Karpas-422 (cell line): ENCODE measurements around the gene SLC35F1. TPM values are rescaled to one million over a fixed set of nuclear protein-coding genes. Genes with fewer than 3 reads are reported as not detected.
"Not testable (repeated sequence)": the region's sequence is repeated elsewhere in the genome, so short reads cannot be mapped to it uniquely, and the experiment has no call there.

Experiments used
- DNase-seq: peaks from one replicate; pipeline ENCODE4 v3.0.0-alpha.2; 2015
- H2AFZ ChIP-seq: fragments of 200-600 bp; sonication (generic); 2 replicates; pipeline ENCODE4 v1.6.1; 2014; ENCODE audit warnings: antibody characterized with exemption, low read length, mixed read lengths
- H3K27ac ChIP-seq: fragments of 200-600 bp; sonication (generic); 2 replicates; pipeline ENCODE4 v1.5.1; 2014; ENCODE audit warnings: mild to moderate bottlenecking, low read length, moderate library complexity
- H3K27me3 ChIP-seq: fragments of 200-600 bp; sonication (generic); 2 replicates; pipeline ENCODE4 v1.6.1; 2014; ENCODE audit warnings: low read length, mixed read lengths
- H3K36me3 ChIP-seq: fragments of 200-600 bp; sonication (generic); 2 replicates; pipeline ENCODE4 v1.6.1; 2014; ENCODE audit warnings: low read length, mixed read lengths; ENCODE audit not compliant: insufficient read depth
- H3K4me1 ChIP-seq: fragments of 200-600 bp; sonication (generic); 2 replicates; pipeline ENCODE4 v1.6.1; 2014; ENCODE audit warnings: mild to moderate bottlenecking, low read length, mixed read lengths
- H3K4me2 ChIP-seq: fragments of 200-600 bp; sonication (generic); 2 replicates; pipeline ENCODE4 v1.6.1; 2014; ENCODE audit warnings: low read length, low read depth, mild to moderate bottlenecking; ENCODE audit not compliant: poor library complexity, severe bottlenecking
- H3K4me3 ChIP-seq: fragments of 200-600 bp; sonication (generic); 2 replicates; pipeline ENCODE4 v1.5.1; 2014; ENCODE audit warnings: mild to moderate bottlenecking, antibody characterized with exemption, low read length, mixed read lengths
- H3K79me2 ChIP-seq: fragments of 200-600 bp; sonication (generic); 2 replicates; pipeline ENCODE4 v1.6.1; 2014; ENCODE audit warnings: mild to moderate bottlenecking, low read length, mixed read lengths
- H3K9ac ChIP-seq: fragments of 200-600 bp; sonication (generic); 2 replicates; pipeline ENCODE4 v1.6.0; 2014; ENCODE audit warnings: low read length
- H3K9me2 ChIP-seq: fragments of 200-600 bp; sonication (generic), shearing (Covaris generic); replicated peaks from 2 replicates; pipeline ENCODE4 v1.6.0; 2014; ENCODE audit warnings: mild to moderate bottlenecking, low read length, moderate library complexity; ENCODE audit not compliant: insufficient read depth
- H3K9me3 ChIP-seq: fragments of 300-700, 200-600 bp; sonication (generic); 2 replicates; pipeline ENCODE4 v1.6.1; 2014; ENCODE audit warnings: low read length, mixed read lengths
- H4K20me1 ChIP-seq: fragments of 200-600 bp; sonication (generic); 2 replicates; pipeline ENCODE4 v1.6.1; 2014; ENCODE audit warnings: mild to moderate bottlenecking, antibody characterized with exemption, low read length, low read depth; ENCODE audit not compliant: insufficient read depth
- total RNA-seq: library from RNA; depleted of rRNA; stranded (reverse); fragments of >200 nt; shearing (Covaris generic); gene quantifications from 2 replicates; pipeline ENCODE4 v1.2.3, GENCODE V29; 2014; ENCODE audit warnings: low replicate concordance; rRNA removed

SLC35F1 gene
- not detected in 2 replicates for total RNA-seq

DNA sequence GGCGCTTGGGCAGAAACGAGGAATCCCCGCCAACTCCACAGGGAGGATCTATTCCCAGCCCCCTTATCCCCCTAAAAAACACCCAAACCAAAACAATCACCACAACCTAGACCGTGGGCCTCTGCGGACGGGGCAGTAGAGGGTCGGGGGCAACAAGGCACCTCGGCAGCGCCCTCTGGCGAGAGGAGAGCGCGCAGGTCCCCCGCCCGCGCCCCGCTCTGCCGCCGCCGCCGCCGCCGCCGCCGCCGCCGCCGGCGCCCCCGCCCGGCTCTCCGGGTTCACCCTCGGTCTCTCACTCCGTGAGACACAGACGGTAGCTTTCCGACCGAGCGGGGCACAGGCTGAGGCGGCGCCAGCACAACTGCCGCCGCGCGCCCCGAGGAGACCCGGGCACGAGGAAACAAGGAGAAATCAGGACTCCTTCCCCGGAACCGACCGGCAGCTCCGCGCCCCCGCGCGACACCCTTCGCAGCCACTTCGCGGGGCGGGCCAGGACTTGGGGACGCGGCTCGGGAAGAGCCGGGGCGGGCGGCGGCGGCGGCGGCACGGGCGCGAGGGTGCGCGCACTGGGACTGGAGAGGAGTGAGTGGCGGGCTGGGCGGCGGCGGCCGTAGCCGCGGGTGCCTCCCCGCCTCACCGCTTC, at the start of gene SLC35F1:
Gene SLC35F1 (plus strand): TSS at position 307 of the 643 bp plus-strand sequence.
- H3K27me3 ChIP-seq = no peaks in the 10 kb centered on the region
- H3K79me2 ChIP-seq = no peaks in the 10 kb centered on the region
- H4K20me1 ChIP-seq = no peaks in the 10 kb centered on the region
- H3K36me3 ChIP-seq = no peaks in the 10 kb centered on the region
- DNase-seq = no peak
- no peaks in the 10 kb centered on the region for H3K9me2 ChIP-seq
- no peak within 1 kb of the TSS for H2AFZ ChIP-seq
- no peak within 1 kb of the TSS for H3K4me3 ChIP-seq
- H3K9me3 ChIP-seq = no peaks in the 10 kb centered on the region; the same call in 1 of the 2 replicates
- no peaks in the 10 kb centered on the region for H3K4me1 ChIP-seq
- no peak within 1 kb of the TSS for H3K9ac ChIP-seq
- no peak within 1 kb of the TSS for H3K27ac ChIP-seq
- no peak within 1 kb of the TSS for H3K4me2 ChIP-seq

DNA sequence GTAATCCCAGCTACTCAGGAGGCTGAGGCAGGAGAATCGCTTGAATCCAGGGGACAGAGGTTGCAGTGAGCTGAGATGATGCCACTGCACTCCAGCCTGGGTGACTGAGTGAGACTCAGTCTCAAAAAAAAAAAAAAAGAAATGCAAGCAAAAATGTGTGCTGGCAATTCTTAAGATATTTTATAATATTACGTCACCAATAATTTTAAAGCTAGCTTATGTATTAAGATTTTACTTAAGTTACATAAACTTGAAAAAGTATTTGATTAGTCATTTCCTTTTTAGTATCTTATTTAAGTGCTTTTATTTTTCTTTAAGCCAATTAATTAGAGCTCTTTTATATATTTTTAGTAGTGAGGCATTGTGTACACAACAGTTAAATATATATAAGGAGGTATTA, 48.5 kb upstream of the SLC35F1 start:
- not testable (repeated sequence) for H3K4me1 ChIP-seq, H3K27ac ChIP-seq, DNase-seq, H2AFZ ChIP-seq, H3K36me3 ChIP-seq, H3K4me3 ChIP-seq, H3K27me3 ChIP-seq, H4K20me1 ChIP-seq, H3K4me2 ChIP-seq, H3K9me3 ChIP-seq, H3K9ac ChIP-seq, H3K9me2 ChIP-seq, H3K79me2 ChIP-seq

DNA sequence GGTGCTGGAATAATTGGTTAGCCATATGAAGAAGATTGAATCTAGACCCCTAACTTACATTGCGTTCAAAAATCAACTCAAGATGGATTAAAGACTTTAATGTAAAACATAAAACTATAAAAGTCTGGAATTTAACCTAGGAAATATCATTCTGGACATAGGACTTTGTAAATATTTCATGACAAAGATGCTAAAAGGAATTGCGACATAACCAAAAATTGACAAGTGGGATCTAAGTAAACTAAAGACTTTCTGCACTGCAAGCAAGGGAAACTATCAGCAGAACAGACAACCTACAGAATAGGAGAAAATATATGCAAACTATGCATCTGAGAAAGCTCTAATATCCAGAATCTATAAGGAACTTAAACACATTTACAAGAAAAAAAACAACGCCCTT, 45.5 kb upstream of the SLC35F1 start:
- no peaks in the 10 kb centered on the region for H3K9me2 ChIP-seq
- H3K9me3 ChIP-seq = no peaks in the 10 kb centered on the region
- H3K36me3 ChIP-seq = no peaks in the 10 kb centered on the region
- DNase-seq = no peak
- no peaks in the 10 kb centered on the region for H3K27me3 ChIP-seq
- no peak overlapping the region for H3K27ac ChIP-seq
- H3K4me2 ChIP-seq = no peak overlapping the region
- no peaks in the 10 kb centered on the region for H3K4me1 ChIP-seq
- H2AFZ ChIP-seq = no peak overlapping the region
- no peaks in the 10 kb centered on the region for H3K79me2 ChIP-seq
- no peaks in the 10 kb centered on the region for H4K20me1 ChIP-seq
- H3K4me3 ChIP-seq = no peak overlapping the region
- no peak overlapping the region for H3K9ac ChIP-seq

DNA sequence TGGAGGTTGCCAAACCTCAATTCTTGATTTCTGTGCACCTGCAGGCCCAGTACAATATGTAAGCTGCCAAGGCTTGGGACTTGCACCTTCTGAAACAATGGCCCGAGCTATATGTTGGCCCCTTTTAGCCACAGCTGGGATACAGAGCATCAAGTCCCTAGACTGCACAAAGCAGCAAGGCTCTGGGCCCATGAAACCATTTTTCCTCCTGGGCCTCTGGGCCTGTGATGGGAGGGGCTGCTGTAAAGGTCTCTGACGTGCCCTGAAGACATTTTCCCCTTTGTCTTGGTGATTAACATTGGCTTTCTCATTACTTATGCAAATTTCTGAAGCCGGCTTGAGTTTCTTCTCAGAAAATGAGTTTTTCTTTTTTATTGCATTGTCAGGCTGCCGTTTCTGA, 40.5 kb upstream of the SLC35F1 start:
- Histone ChIP-seq H3K4me3 (no peak overlapping the region), H3K9me3 (no peaks in the 10 kb centered on the region), H3K27me3 (no peaks in the 10 kb centered on the region), H3K36me3 (no peaks in the 10 kb centered on the region), H3K4me1 (no peaks in the 10 kb centered on the region), H3K27ac (no peak overlapping the region), H3K9ac (no peak overlapping the region), H3K79me2 (no peaks in the 10 kb centered on the region), H2AFZ (no peak overlapping the region), H3K4me2 (no peak overlapping the region), H4K20me1 (no peaks in the 10 kb centered on the region), H3K9me2 (no peaks in the 10 kb centered on the region)
- no peak for DNase-seq

DNA sequence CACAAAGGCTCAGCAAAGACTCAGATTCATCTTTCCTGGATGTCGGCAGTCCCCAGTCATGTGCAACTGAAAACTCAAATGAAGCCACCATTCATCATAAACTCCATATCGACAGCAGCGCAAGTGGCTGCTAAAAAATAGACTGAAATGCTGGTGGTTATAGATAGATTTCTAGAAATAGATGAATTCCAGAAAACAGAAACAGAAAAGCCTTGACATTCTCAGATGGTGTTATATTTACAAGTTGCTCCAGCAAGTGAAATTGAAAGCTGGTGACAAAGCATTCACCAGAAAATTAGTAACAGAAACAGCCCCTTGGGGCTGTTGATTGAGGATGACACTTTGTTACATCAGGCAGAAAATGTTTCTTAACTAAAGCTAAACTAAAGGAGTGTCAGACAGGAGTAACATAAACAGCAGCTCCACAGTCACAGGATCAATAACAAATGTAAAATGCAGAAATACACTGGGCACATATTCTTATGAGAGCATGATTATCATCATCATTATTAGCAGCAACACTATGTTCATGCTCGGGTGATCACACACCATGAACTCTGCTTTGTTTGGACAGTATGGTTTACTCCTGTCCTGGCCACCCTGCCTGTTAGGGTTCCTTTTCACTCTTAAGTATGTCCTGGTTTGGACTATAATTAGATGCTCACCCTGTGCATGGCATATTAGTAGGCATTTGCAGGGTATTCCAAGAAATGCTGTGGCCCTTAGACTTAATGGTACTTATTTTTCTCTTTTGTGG, 36.4 kb upstream of the SLC35F1 start:
- Histone ChIP-seq H3K79me2 (no peaks in the 10 kb centered on the region), H2AFZ (no peak overlapping the region), H3K4me3 (no peak overlapping the region), H4K20me1 (no peaks in the 10 kb centered on the region), H3K27ac (no peak overlapping the region), H3K4me1 (no peaks in the 10 kb centered on the region), H3K9ac (no peak overlapping the region), H3K4me2 (no peak overlapping the region), H3K27me3 (no peaks in the 10 kb centered on the region), H3K9me2 (no peaks in the 10 kb centered on the region), H3K36me3 (no peaks in the 10 kb centered on the region), H3K9me3 (no peaks in the 10 kb centered on the region)
- DNase-seq = no peak

DNA sequence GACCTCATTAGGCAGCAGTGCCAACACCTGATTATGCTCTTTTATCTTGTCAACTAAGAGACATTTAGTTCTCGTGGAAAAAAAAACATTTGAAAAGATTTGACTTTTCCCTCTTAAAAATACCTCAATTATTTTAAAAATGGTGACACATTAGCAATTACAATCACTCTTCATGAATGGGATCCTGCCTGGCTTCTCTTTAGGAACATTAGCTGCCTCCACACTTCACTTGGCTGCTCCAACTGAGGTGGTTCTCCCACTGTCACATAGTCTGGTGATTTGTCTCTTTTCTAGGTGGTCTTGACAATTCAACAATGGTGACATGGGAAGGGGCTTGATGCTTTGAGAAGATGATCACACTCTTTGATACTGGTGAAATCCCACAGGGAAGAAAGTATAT, 26.2 kb upstream of the SLC35F1 start:
- no peak overlapping the region for H3K4me2 ChIP-seq
- no peak overlapping the region for H2AFZ ChIP-seq
- no peak overlapping the region for H3K27ac ChIP-seq
- no peaks in the 10 kb centered on the region for H3K79me2 ChIP-seq
- H3K4me1 ChIP-seq = no peaks in the 10 kb centered on the region
- H3K4me3 ChIP-seq = no peak overlapping the region
- no peaks in the 10 kb centered on the region for H3K9me3 ChIP-seq
- no peak overlapping the region for H3K9ac ChIP-seq
- H3K27me3 ChIP-seq = no peaks in the 10 kb centered on the region
- no peaks in the 10 kb centered on the region for H4K20me1 ChIP-seq
- no peaks in the 10 kb centered on the region for H3K9me2 ChIP-seq
- H3K36me3 ChIP-seq = no peaks in the 10 kb centered on the region
- DNase-seq = no peak

DNA sequence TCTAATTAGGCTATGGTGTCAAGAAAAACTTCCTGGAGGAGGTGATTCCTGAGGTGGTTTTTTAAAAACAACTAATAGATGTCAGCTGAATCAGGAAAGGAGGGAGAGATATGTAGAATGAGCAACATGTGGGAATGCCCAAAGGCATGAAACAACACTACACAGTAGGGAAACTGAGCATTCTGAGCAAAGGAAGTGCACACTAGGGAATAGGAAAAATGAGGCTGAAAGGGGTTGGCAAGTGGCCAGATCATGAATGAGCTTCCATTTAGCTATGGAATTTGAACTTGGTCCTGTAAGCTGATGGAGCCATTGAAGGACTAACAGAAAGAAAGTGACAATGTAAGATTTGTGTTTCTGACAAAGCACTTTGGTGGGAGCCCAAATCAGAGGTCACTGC, 16.9 kb upstream of the SLC35F1 start:
- no peak for DNase-seq
- Histone ChIP-seq H3K36me3 (no peaks in the 10 kb centered on the region), H3K79me2 (no peaks in the 10 kb centered on the region), H3K4me3 (no peak overlapping the region), H4K20me1 (no peaks in the 10 kb centered on the region), H3K4me1 (no peaks in the 10 kb centered on the region), H3K27ac (no peak overlapping the region), H3K27me3 (no peaks in the 10 kb centered on the region), H3K9me2 (no peaks in the 10 kb centered on the region), H3K9ac (no peak overlapping the region), H3K9me3 (no peaks in the 10 kb centered on the region), H2AFZ (no peak overlapping the region), H3K4me2 (no peak overlapping the region)

DNA sequence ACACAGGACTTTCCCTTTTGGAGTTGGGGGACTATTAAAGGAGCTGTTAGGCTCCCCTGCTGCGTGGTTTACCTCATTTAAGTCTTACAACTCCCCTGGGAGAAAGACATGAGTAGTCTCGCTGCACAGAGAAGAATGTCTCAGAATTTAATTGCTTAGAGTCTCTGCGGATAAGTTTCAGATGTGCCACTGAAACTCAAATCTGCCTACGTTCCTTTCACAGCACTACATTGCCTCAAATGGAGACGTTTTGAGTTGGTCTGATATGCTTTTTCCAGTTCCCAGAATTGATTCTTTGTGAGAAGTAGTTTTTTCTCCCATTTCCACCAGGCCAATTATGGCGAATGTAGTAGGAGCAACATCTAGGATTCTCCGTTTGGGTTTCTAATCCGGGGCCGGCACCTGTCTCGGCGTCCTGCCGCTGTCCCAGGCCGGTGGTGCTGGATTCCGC, 532 bp upstream of the SLC35F1 start:
- Histone ChIP-seq H2AFZ (no peak overlapping the region), H3K27ac (no peak overlapping the region), H3K4me3 (no peak overlapping the region), H3K4me2 (no peak overlapping the region), H3K9ac (no peak overlapping the region), H3K36me3 (no peaks in the 10 kb centered on the region), H3K4me1 (no peaks in the 10 kb centered on the region), H3K9me3 (no peaks in the 10 kb centered on the region; the same call in 1 of the 2 replicates), H4K20me1 (no peaks in the 10 kb centered on the region), H3K27me3 (no peaks in the 10 kb centered on the region), H3K79me2 (no peaks in the 10 kb centered on the region), H3K9me2 (no peaks in the 10 kb centered on the region)
- DNase-seq = no peak
